AG09309 (cell line): Measurements from ENCODE around the gene POP7.

ENCODE experiments used
- DNase-seq: peaks from one replicate; pipeline ENCODE4 v3.0.0-alpha.2; 2010; ENCODE audit warnings: low read depth
- H3K4me3 ChIP-seq: 2 replicates; pipeline ENCODE4 v1.5.1; 2011; ENCODE audit warnings: mild to moderate bottlenecking, low read depth, low read length, moderate library complexity; ENCODE audit not compliant: control insufficient read depth
- TF ChIP-seq, protein P1 (sequence below): IDR thresholded peaks from 2 replicates; pipeline ENCODE4 v1.5.1; 2011; ENCODE audit warnings: mild to moderate bottlenecking, low read depth, low read length, inconsistent platforms; ENCODE audit not compliant: insufficient read depth, control insufficient read depth; ENCODE audit errors: missing control alignments

Gene POP7

DNA sequence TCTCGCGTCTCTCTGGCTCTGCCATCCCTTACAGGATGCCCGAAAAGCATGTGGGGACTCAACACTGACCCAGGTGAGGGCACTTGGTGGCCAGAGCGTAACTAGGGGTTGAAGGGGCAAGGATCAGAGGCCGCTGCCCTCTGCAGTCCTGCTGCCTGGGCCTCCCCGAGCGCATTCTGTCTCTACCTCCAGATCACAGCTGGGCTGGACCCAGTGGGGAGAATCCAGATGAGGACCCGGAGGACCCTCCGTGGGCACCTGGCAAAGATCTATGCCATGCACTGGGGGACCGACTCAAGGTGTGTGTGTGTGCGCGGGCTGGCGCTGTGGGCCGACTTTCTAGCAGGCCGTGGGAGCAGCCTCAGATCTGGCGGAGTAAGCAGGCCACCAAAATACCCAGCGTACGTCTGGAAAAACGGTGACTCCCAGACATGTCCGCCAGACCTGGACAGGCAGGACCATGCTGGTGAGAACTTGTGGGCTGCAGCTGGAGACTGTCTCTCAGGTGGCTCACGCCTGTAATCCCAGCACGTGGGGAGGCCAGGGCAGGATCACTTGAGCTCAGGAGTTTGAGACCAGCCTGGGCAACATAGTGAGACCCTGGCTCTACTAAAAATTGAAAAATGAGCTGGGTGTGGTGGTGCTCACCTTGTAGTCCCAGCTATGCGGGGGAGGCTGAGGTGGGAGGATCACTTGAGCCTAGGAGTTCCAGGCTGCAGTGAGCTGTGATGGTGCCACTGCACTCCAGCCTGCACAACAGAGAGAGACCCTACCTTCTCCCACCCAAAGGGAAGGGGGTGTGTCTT is 29.2 kb upstream of the POP7 start:
- TF ChIP-seq, protein P1, sequence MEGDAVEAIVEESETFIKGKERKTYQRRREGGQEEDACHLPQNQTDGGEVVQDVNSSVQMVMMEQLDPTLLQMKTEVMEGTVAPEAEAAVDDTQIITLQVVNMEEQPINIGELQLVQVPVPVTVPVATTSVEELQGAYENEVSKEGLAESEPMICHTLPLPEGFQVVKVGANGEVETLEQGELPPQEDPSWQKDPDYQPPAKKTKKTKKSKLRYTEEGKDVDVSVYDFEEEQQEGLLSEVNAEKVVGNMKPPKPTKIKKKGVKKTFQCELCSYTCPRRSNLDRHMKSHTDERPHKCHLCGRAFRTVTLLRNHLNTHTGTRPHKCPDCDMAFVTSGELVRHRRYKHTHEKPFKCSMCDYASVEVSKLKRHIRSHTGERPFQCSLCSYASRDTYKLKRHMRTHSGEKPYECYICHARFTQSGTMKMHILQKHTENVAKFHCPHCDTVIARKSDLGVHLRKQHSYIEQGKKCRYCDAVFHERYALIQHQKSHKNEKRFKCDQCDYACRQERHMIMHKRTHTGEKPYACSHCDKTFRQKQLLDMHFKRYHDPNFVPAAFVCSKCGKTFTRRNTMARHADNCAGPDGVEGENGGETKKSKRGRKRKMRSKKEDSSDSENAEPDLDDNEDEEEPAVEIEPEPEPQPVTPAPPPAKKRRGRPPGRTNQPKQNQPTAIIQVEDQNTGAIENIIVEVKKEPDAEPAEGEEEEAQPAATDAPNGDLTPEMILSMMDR: no peak
- H3K4me3 ChIP-seq: peak overlapping the region; percentile 99
- no peak for DNase-seq

- no peak overlapping the region for H3K4me3 ChIP-seq
- TF ChIP-seq, protein P1: no peak
- DNase-seq: no peak
Observed at GRCh38 chr7:100677308-100678267, 28.3 kb upstream of the POP7 start.

- TF ChIP-seq, protein P1: no peak
Observed at GRCh38 chr7:100678291-100678984, 27.5 kb upstream of the POP7 start.

GRCh38 chr7:100679129-100679926 is 26.6 kb upstream of the POP7 start:
- no peak overlapping the region for H3K4me3 ChIP-seq
- TF ChIP-seq, protein P1: no peak
- DNase-seq: no peak

More at GRCh38 chr7:100678291-100678984, 27.5 kb upstream of the POP7 start:
- no peak for DNase-seq
- no peak overlapping the region for H3K4me3 ChIP-seq

- no peak for DNase-seq
- TF ChIP-seq, protein P1: no peak
- H3K4me3 ChIP-seq: no peak overlapping the region
Observed at GRCh38 chr7:100679927-100680575, 25.9 kb upstream of the POP7 start.
